ENCODE data around the gene KRTAP10-3. TPM values are rescaled to one million over a fixed set of nuclear protein-coding genes. Genes with fewer than 3 reads are reported as not detected.
"Not testable (repeated sequence)": the region's sequence is repeated elsewhere in the genome, so short reads cannot be mapped to it uniquely, and the experiment has no call there.

KRTAP10-3 gene
- total RNA-seq, 1 donor from 2014 or later, result not detected

DNA sequence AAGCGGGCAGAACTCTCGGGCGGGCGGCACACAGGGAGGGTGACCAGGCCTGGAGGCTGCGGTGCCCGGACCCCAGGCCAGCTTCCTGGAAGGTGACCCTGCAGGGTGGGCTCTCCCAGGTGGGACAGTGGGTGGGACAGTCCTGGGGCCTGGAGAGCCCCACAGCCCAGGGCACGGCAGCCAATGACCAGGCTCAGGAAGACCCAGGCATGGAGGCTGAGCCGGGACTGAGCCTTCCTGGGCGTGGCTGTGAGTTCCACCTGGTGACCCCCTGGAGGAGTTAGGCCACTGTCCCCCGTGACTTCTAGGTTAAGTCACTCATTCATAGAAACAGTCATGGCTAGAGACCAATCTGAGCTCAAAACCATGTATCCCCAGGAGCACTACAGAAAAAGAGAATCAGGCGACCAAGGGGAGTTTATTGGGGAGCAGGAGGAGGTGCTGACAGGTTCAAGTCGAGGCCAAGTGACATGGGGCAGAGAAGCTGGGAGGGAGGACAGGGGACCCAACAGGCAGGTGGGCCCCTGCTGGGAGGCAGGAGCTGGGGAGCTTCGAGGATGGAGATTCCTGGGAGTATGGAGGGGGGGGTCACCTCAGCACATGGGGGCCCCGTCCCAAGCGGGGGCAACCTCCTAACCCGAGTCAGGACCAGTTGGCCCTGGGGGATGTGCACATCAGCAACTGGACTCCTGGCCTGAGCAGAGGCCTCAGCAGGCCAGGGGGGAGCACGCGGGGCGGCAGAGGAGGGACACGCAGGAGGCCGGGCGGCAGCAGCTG lies 20.6 kb upstream of the KRTAP10-3 start:
- peaks cover 15% of the 10 kb centered on the region for H3K27me3 Mint-ChIP-seq (ENCODE audit: low read depth)
- H3K4me3 Mint-ChIP-seq, result no peak overlapping the region
- TF ChIP-seq, protein P1, sequence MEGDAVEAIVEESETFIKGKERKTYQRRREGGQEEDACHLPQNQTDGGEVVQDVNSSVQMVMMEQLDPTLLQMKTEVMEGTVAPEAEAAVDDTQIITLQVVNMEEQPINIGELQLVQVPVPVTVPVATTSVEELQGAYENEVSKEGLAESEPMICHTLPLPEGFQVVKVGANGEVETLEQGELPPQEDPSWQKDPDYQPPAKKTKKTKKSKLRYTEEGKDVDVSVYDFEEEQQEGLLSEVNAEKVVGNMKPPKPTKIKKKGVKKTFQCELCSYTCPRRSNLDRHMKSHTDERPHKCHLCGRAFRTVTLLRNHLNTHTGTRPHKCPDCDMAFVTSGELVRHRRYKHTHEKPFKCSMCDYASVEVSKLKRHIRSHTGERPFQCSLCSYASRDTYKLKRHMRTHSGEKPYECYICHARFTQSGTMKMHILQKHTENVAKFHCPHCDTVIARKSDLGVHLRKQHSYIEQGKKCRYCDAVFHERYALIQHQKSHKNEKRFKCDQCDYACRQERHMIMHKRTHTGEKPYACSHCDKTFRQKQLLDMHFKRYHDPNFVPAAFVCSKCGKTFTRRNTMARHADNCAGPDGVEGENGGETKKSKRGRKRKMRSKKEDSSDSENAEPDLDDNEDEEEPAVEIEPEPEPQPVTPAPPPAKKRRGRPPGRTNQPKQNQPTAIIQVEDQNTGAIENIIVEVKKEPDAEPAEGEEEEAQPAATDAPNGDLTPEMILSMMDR (conservative IDR thresholded peaks at IDR 0.05), result no peak
- H3K27ac Mint-ChIP-seq (ENCODE audit: unreplicated experiment), result peak overlapping the region; percentile 55
- H3K36me3 Mint-ChIP-seq (ENCODE audit: low read depth), result peaks cover 17% of the 10 kb centered on the region
- H3K9me3 Mint-ChIP-seq, result peaks cover 12% of the 10 kb centered on the region
- no peak for DNase-seq (ENCODE audit: low read depth, low spot score)
- peaks cover 7% of the 10 kb centered on the region for H3K4me1 Mint-ChIP-seq

DNA sequence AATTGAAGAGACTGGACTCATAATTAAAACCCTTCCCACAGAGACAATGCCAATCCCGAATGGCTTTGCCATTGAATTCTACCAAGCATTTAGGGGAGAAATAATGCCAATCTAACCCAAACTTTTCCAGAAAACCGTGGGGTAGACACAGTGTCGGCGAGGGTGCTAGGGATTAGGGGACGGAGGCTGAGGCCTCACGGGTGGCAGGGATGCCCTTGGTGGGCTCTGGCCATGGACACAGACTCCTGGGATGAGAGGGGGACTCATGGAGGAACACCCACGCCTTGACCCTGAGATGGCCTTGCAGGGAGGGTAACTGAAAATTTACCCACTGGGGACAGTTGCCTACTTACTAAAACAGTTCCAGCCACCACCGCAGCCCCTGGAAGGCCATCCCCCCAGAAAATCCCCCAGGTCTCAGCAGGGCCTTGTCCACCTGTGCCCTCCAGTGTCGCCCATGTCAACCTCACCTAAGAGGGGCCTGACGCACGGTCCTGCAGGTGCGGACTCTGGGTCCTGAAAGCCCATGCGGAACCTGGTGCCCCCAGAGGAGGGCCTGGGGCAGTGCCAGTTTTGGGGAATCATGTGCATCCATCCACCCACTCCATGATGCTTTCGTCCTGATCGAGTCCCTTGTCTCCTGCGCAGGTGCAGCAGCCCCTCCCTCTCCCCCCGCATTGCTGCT lies 19.9 kb upstream of the KRTAP10-3 start:
- Mint-ChIP-seq H3K36me3 (ENCODE audit: low read depth) (peaks cover 17% of the 10 kb centered on the region), H3K27ac (ENCODE audit: unreplicated experiment) (no peak overlapping the region), H3K4me3 (no peak overlapping the region), H3K4me1 (peaks cover 6% of the 10 kb centered on the region), H3K9me3 (peaks cover 12% of the 10 kb centered on the region), H3K27me3 (ENCODE audit: low read depth) (peaks cover 9% of the 10 kb centered on the region)
- TF ChIP-seq, protein P1 (conservative IDR thresholded peaks at IDR 0.05), result no peak
- no peak for DNase-seq (ENCODE audit: low read depth, low spot score)

DNA sequence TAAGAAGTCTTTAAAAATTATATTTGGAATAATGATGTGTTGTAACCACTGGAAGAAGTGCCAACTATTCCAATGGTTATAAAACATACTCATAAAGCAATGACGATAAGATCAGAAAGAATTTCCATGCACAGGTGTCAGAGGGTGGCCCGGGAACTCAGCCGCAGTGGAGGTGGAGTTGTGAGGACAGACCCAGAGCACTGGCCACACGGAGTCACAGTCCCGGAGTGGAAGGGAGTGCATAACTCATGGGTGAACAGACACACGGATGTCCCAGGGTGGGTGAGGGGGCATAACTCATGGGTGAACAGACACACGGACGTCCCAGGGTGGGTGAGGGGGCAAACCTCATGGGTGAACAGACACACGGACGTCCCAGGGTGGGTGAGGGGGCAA lies 17.4 kb upstream of the KRTAP10-3 start:
- peaks cover 8% of the 10 kb centered on the region for H3K36me3 Mint-ChIP-seq (ENCODE audit: low read depth)
- H3K4me1 Mint-ChIP-seq, result no peaks in the 10 kb centered on the region
- H3K27me3 Mint-ChIP-seq (ENCODE audit: low read depth), result peaks cover 2% of the 10 kb centered on the region
- no peak overlapping the region for H3K4me3 Mint-ChIP-seq
- no peak for DNase-seq (ENCODE audit: low read depth, low spot score)
- no peak overlapping the region for H3K27ac Mint-ChIP-seq (ENCODE audit: unreplicated experiment)
- peaks cover 11% of the 10 kb centered on the region for H3K9me3 Mint-ChIP-seq
- TF ChIP-seq, protein P1 (conservative IDR thresholded peaks at IDR 0.05), result no peak

DNA sequence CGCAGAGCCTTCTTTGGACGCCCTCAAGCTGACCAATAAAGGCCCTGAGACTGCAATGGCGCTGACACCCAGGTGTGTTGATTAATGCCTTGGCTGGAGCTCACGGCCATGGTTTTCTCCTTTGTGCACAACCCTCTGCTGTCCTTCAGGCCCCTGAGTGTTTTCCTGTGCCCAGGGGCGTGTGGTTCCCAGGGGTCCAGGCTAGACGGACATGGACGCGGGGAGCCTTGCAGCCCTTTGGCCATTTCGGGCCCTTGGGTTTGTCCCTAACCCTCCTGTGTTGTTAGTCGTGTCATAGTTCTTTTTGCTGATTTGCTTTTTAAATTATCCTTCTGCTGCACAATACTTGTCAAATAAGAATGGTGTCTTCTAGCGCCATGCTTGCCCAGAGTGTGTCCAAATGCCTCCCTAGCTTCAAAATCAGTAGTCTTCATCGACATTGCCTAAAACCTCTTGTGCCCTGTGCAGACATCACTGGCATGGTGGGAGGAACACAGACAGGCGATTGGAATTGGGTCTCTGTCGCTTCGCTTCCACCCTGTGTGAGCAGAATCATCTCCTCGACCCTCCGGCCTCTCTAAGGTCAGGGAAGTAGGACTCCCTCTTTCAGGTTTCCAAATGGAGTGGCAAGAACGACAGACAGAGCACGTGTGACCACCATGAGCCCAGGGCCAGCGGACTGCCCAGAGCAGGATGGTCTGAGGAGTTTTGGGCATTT lies 16.9 kb upstream of the KRTAP10-3 start:
- Mint-ChIP-seq H3K9me3 (peaks cover 11% of the 10 kb centered on the region), H3K27ac (ENCODE audit: unreplicated experiment) (no peak overlapping the region), H3K4me1 (no peaks in the 10 kb centered on the region), H3K36me3 (ENCODE audit: low read depth) (peaks cover 10% of the 10 kb centered on the region), H3K27me3 (ENCODE audit: low read depth) (peaks cover 2% of the 10 kb centered on the region), H3K4me3 (no peak overlapping the region)
- DNase-seq (ENCODE audit: low read depth, low spot score), result no peak
- TF ChIP-seq, protein P1 (conservative IDR thresholded peaks at IDR 0.05), result no peak

DNA sequence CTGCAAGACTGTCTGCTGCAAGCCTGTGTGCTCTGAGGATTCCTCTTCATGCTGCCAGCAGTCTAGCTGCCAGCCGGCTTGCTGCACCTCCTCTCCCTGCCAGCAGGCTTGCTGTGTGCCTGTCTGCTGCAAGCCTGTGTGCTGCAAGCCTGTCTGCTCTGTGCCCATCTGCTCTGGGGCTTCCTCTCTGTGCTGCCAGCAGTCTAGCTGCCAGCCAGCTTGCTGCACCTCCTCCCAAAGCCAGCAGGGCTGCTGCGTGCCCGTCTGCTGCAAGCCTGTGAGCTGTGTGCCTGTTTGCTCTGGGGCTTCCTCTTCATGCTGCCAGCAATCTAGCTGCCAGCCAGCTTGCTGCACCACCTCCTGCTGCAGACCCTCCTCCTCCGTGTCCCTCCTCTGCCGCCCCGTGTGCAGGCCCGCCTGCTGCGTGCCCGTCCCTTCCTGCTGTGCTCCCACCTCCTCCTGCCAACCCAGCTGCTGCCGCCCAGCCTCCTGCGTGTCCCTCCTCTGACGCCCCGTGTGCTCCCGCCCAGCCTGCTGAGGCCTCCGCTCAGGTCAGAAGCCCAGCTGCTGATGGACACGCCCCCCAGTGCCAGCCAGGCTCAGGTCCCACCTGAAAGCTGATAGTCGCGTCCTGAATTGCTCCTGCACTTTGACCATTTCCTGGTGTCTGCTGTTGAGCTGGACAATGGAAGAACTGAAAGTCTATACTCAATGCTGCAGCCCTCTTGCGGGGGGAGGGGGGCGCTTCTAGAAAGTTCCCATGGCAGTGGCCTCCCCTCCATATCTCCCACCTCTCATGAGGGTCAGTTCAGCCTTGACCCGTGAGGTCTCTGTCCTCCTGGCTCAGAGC lies 16.1 kb upstream of the KRTAP10-3 start:
- peaks cover 11% of the 10 kb centered on the region for H3K36me3 Mint-ChIP-seq (ENCODE audit: low read depth)
- H3K27ac Mint-ChIP-seq (ENCODE audit: unreplicated experiment), result no peak overlapping the region
- peaks cover 13% of the 10 kb centered on the region for H3K9me3 Mint-ChIP-seq
- TF ChIP-seq, protein P1 (conservative IDR thresholded peaks at IDR 0.05), result no peak
- peaks cover 2% of the 10 kb centered on the region for H3K27me3 Mint-ChIP-seq (ENCODE audit: low read depth)
- H3K4me1 Mint-ChIP-seq, result no peaks in the 10 kb centered on the region
- DNase-seq (ENCODE audit: low read depth, low spot score), result no peak
- H3K4me3 Mint-ChIP-seq, result no peak overlapping the region

DNA sequence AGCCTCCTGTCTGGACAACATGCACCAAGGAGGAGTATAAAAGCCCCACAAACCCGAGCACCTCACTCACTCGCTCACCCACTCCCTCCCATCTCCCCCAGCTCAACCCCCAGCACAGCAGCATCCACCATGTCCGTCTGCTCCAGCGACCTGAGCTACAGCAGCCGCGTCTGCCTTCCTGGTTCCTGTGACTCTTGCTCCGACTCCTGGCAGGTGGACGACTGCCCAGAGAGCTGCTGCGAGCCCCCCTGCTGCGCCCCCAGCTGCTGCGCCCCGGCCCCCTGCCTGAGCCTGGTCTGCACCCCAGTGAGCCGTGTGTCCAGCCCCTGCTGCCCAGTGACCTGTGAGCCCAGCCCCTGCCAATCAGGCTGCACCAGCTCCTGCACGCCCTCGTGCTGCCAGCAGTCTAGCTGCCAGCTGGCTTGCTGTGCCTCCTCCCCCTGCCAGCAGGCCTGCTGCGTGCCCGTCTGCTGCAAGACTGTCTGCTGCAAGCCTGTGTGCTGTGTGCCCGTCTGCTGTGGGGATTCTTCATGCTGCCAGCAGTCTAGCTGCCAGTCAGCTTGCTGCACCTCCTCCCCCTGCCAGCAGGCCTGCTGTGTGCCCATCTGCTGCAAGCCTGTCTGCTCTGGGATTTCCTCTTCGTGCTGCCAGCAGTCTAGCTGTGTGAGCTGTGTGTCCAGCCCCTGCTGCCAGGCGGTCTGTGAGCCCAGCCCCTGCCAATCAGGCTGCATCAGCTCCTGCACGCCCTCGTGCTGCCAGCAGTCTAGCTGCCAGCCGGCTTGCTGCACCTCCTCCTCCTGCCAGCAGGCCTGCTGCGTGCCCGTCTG lies 15.2 kb upstream of the KRTAP10-3 start, which contains the start of gene KRTAP10-4:
TSS of gene KRTAP10-4 (plus strand) at position 100 of the 827 bp plus-strand sequence. CDS start at position 130, 30 bp downstream.
- H3K36me3 Mint-ChIP-seq (ENCODE audit: low read depth), result peaks cover 11% of the 10 kb centered on the region
- H3K4me3 Mint-ChIP-seq; H3K4me1 Mint-ChIP-seq; H3K27me3 Mint-ChIP-seq (ENCODE audit: low read depth); DNase-seq (ENCODE audit: low read depth, low spot score): not testable (repeated sequence)
- peak within 1 kb of the TSS; percentile 43 for H3K27ac Mint-ChIP-seq (ENCODE audit: unreplicated experiment)
- H3K9me3 Mint-ChIP-seq, result peaks cover 13% of the 10 kb centered on the region
